CD14-positive monocyte (primary cell): ENCODE measurements around the gene PLXNA4. TPM values are rescaled to one million over a fixed set of nuclear protein-coding genes. Genes with fewer than 3 reads are reported as not detected.

Experiments used
- DNase-seq, 3 donors: peaks; one replicate each; pipeline ENCODE4 v3.0.0-alpha.2; 2011 to 2022
- H2AFZ ChIP-seq: 2 replicates; pipeline ENCODE4 v1.6.0; 2012; ENCODE audit warnings: mild to moderate bottlenecking, low read depth, low read length, inconsistent platforms; ENCODE audit not compliant: insufficient read depth, poor library complexity, severe bottlenecking
- H3K27ac ChIP-seq, 2 donors: 1 replicate in 1 of 2; 2 replicates in 1 of 2; pipeline ENCODE4 v1.5.1; 2012 to 2013; ENCODE audit warnings: low read length in 2 of 2, control low read depth in 1 of 2, inconsistent platforms in 1 of 2, low read depth in 1 of 2, mild to moderate bottlenecking in 1 of 2
- H3K27me3 ChIP-seq, 2 donors: one replicate each; pipeline versions ENCODE4 v1.6.0 to v1.6.1; 2011 to 2013; ENCODE audit warnings: low read length in 2 of 2; ENCODE audit not compliant: control insufficient read depth in 2 of 2, insufficient read depth in 2 of 2
- H3K36me3 ChIP-seq, 2 donors: replicated peaks in 1 of 2; 1 replicate in 1 of 2; 2 replicates in 1 of 2; pipeline versions ENCODE4 v1.5.1 to v1.6.1; 2012 to 2013; ENCODE audit warnings: low read length in 2 of 2, control low read depth in 1 of 2, inconsistent platforms in 1 of 2, mild to moderate bottlenecking in 1 of 2; ENCODE audit not compliant: insufficient read depth in 2 of 2, control insufficient read depth in 1 of 2
- H3K4me1 ChIP-seq, 2 donors: 1 replicate in 1 of 2; 2 replicates in 1 of 2; pipeline versions ENCODE4 v1.5.1 to v1.6.1; 2012 to 2013; ENCODE audit warnings: low read length in 2 of 2, control low read depth in 1 of 2, inconsistent platforms in 1 of 2, mild to moderate bottlenecking in 1 of 2, moderate library complexity in 1 of 2; ENCODE audit not compliant: insufficient read depth in 2 of 2, control insufficient read depth in 1 of 2
- H3K4me2 ChIP-seq: replicated peaks from 2 replicates; pipeline ENCODE3; 2012; ENCODE audit warnings: low read length, moderate library complexity, mild to moderate bottlenecking; ENCODE audit not compliant: poor library complexity, severe bottlenecking; ENCODE audit errors: extremely low read depth
- H3K4me3 ChIP-seq, 3 experiments: fragments of 200-600 bp in 1 of 3; sonication (generic) in 1 of 3; replicated peaks in 1 of 3; 1 replicate in 2 of 3; 2 replicates in 1 of 3; pipeline ENCODE4 v1.5.1; 2011 to 2013; ENCODE audit warnings: low read length in 3 of 3, mild to moderate bottlenecking in 3 of 3, control low read depth in 2 of 3, low read depth in 2 of 3, inconsistent platforms in 1 of 3, moderate library complexity in 1 of 3
- H3K79me2 ChIP-seq: 2 replicates; pipeline ENCODE4 v1.6.0; 2012; ENCODE audit warnings: mild to moderate bottlenecking, control low read depth, inconsistent platforms, low read length, moderate library complexity; ENCODE audit not compliant: insufficient read depth
- H3K9ac ChIP-seq: 2 replicates; pipeline ENCODE4 v1.6.0; 2017; ENCODE audit warnings: low read length, mild to moderate bottlenecking; ENCODE audit not compliant: insufficient read depth, poor library complexity, severe bottlenecking
- H3K9me3 ChIP-seq, 2 donors: replicated peaks in 1 of 2; 1 replicate in 1 of 2; 2 replicates in 1 of 2; pipeline versions ENCODE4 v1.5.1 to v1.6.1; 2012 to 2013; ENCODE audit warnings: low read length in 2 of 2, control low read depth in 1 of 2; ENCODE audit not compliant: control insufficient read depth in 1 of 2, insufficient read depth in 1 of 2
- H4K20me1 ChIP-seq: 2 replicates; pipeline ENCODE4 v1.6.0; 2012; ENCODE audit warnings: mild to moderate bottlenecking, low read length, control low read depth, moderate library complexity; ENCODE audit not compliant: insufficient read depth
- H3K27ac Mint-ChIP-seq, 7 donors: one replicate each; pipeline ENCODE4 v1.8.0; 2020; ENCODE audit warnings: mild to moderate bottlenecking in 7 of 7, mixed read lengths in 7 of 7, moderate library complexity in 6 of 7, inconsistent platforms in 2 of 7
- H3K27me3 Mint-ChIP-seq, 3 donors: one replicate each; pipeline ENCODE4 v1.8.0; 2021 to 2022; ENCODE audit warnings: low read depth in 3 of 3, mild to moderate bottlenecking in 3 of 3, mixed read lengths in 3 of 3, moderate library complexity in 3 of 3, inconsistent platforms in 1 of 3
- H3K36me3 Mint-ChIP-seq, 2 donors: one replicate each; pipeline ENCODE4 v1.8.0; 2020; ENCODE audit warnings: mixed read lengths in 2 of 2, inconsistent platforms in 1 of 2, mild to moderate bottlenecking in 1 of 2
- H3K4me1 Mint-ChIP-seq: one replicate; pipeline ENCODE4 v1.8.0; 2020; ENCODE audit warnings: mild to moderate bottlenecking, mixed read lengths
- H3K4me3 Mint-ChIP-seq, 2 donors: one replicate each; pipeline ENCODE4 v1.8.0; 2020; ENCODE audit warnings: mild to moderate bottlenecking in 2 of 2, mixed read lengths in 2 of 2, moderate library complexity in 1 of 2
- H3K9me3 Mint-ChIP-seq, 7 donors: one replicate each; pipeline ENCODE4 v1.8.0; 2020 to 2022; ENCODE audit warnings: mixed read lengths in 7 of 7, mild to moderate bottlenecking in 6 of 7, moderate library complexity in 6 of 7, inconsistent platforms in 2 of 7
- CTCF ChIP-seq: fragments of 200-600 bp; IDR thresholded peaks from one replicate; pipeline ENCODE4 v1.8.0; 2022; ENCODE audit warnings: antibody characterized with exemption, mild to moderate bottlenecking
- WGBS: methylation state at CpG from one replicate; pipeline ENCODE4 v1.1.5; 2013; ENCODE audit warnings: missing lambda C conversion rate; ENCODE audit not compliant: insufficient coverage; 5-methylcytosine and 5-hydroxymethylcytosine counted together
- intact Hi-C, 2 donors: fragments of 100-400 bp; cut with micrococcal nuclease; formaldehyde crosslinking; loops; one replicate each; pipeline versions ENCODE4 v1.15.0 to v1.15.1; 2023
- polyA plus RNA-seq, 3 donors: library from polyadenylated mRNA; depleted of rRNA in 1 of 3; unstranded in 2 of 3; stranded (reverse) in 1 of 3; fragments of 300-500 nt in 2 of 3; fragments of >200 nt in 1 of 3; fragmentation: Illumina TruSeq in 2 of 3; gene quantifications; 1 replicate in 2 of 3; 2 replicates in 1 of 3; pipeline ENCODE4 v1.2.3, GENCODE V29; 2012 to 2021

The PLXNA4 gene
- polyA plus RNA-seq, 3 donors: not detected

- H3K27me3 Mint-ChIP-seq: peaks cover 0 to 4% (median 2%) of the 10 kb centered on the region in 3 donors
- no peak overlapping the region for H2AFZ ChIP-seq
- no peaks in the 10 kb centered on the region for H4K20me1 ChIP-seq
- no peaks in the 10 kb centered on the region for H3K9me3 ChIP-seq
- no peaks in the 10 kb centered on the region for H3K27me3 ChIP-seq
- no peak overlapping the region for H3K4me2 ChIP-seq
- no peaks in the 10 kb centered on the region for H3K79me2 ChIP-seq
- TF ChIP-seq CTCF: no peak
- peaks cover 0 to 3% (median 2%) of the 10 kb centered on the region in 7 donors for H3K9me3 Mint-ChIP-seq
- H3K4me3 Mint-ChIP-seq: no peak overlapping the region
- H3K27ac ChIP-seq: no peak overlapping the region
- H3K9ac ChIP-seq: no peak overlapping the region
- no peaks in the 10 kb centered on the region for H3K4me1 ChIP-seq
- intact Hi-C loops: no loop called here
- H3K36me3 ChIP-seq: no peaks in the 10 kb centered on the region
- no peak for DNase-seq
- no peak overlapping the region for H3K4me3 ChIP-seq
- no peak overlapping the region for H3K27ac Mint-ChIP-seq
- H3K4me1 Mint-ChIP-seq: no peaks in the 10 kb centered on the region
- no peaks in the 10 kb centered on the region for H3K36me3 Mint-ChIP-seq
- 87% methylated on average over 4 of the region's 5 CpGs for WGBS
Measured at GRCh38 chr7:132140341-132140740, 435.9 kb downstream of the PLXNA4 start.

- Mint-ChIP-seq H3K27ac (no peak overlapping the region), H3K4me3 (no peak overlapping the region), H3K4me1 (no peaks in the 10 kb centered on the region), H3K9me3 (peaks cover 0 to 3% (median 1%) of the 10 kb centered on the region in 7 donors), H3K27me3 (peaks cover 0 to 5% (median 2%) of the 10 kb centered on the region in 3 donors), H3K36me3 (no peaks in the 10 kb centered on the region)
- Histone ChIP-seq H3K4me3 (no peak overlapping the region), H4K20me1 (no peaks in the 10 kb centered on the region), H3K9me3 (no peaks in the 10 kb centered on the region), H3K27me3 (no peaks in the 10 kb centered on the region), H3K4me1 (no peaks in the 10 kb centered on the region), H3K4me2 (no peak overlapping the region), H3K9ac (no peak overlapping the region), H3K36me3 (no peaks in the 10 kb centered on the region), H2AFZ (no peak overlapping the region), H3K79me2 (no peaks in the 10 kb centered on the region), H3K27ac (no peak overlapping the region)
- WGBS: no CpG with 5 or more reads among the region's 2 CpGs
- DNase-seq: no peak
- intact Hi-C loops: no loop called here
- no peak for TF ChIP-seq CTCF
Measured at GRCh38 chr7:132138817-132139216, 437.5 kb downstream of the PLXNA4 start.
